T-helper 9 cell (primary cell): ENCODE results near the gene FGFRL1.

Experiments
- DNase-seq: peaks from one replicate; pipeline ENCODE4 v3.0.0-alpha.2; 2020

Gene FGFRL1

GRCh38 chr4:1055721-1056590 lies 44.5 kb downstream of the FGFRL1 start:
- peak; percentile 71 for DNase-seq

- no peak for DNase-seq
These were observed 45.4 kb downstream of the FGFRL1 start for GRCh38 chr4:1056671-1057402.

GRCh38 chr4:1057403-1057745 lies 45.9 kb downstream of the FGFRL1 start:
- no peak for DNase-seq

- DNase-seq, result no peak
These were observed 47.0 kb downstream of the FGFRL1 start for GRCh38 chr4:1058198-1058996.

GRCh38 chr4:1058997-1059665 lies 47.7 kb downstream of the FGFRL1 start:
- no peak for DNase-seq

GRCh38 chr4:1060121-1060520 lies 48.7 kb downstream of the FGFRL1 start:
- no peak for DNase-seq

- no peak for DNase-seq
These were observed 49.2 kb downstream of the FGFRL1 start for GRCh38 chr4:1060621-1061020.

- no peak for DNase-seq
These were observed 49.8 kb downstream of the FGFRL1 start for GRCh38 chr4:1061056-1061700.

GRCh38 chr4:1061760-1062159 lies 50.3 kb downstream of the FGFRL1 start:
- DNase-seq, result no peak

- no peak for DNase-seq
These were observed 51.0 kb downstream of the FGFRL1 start for GRCh38 chr4:1062419-1062818.

GRCh38 chr4:1065732-1066131 lies 54.3 kb downstream of the FGFRL1 start:
- DNase-seq, result no peak

- DNase-seq, result no peak
These were observed 58.0 kb downstream of the FGFRL1 start for GRCh38 chr4:1069394-1069793.

- peak; percentile 31 for DNase-seq
These were observed 61.5 kb downstream of the FGFRL1 start for GRCh38 chr4:1072830-1073446.

- no peak for DNase-seq
These were observed 62.7 kb downstream of the FGFRL1 start for GRCh38 chr4:1074077-1074476.

- no peak for DNase-seq
These were observed 63.8 kb downstream of the FGFRL1 start for GRCh38 chr4:1075225-1075624.

GRCh38 chr4:1075809-1076699 lies 64.6 kb downstream of the FGFRL1 start:
- no peak for DNase-seq
